IgD-negative memory B cell (primary cell): Measurements from ENCODE around the gene TANC1. TPM values are rescaled to one million over a fixed set of nuclear protein-coding genes. Genes with fewer than 3 reads are reported as not detected.
A peak's percentile ranks its signal among the peaks of the same experiment; 100 is the strongest.
"Not testable (repeated sequence)": the region's sequence is repeated elsewhere in the genome, so short reads cannot be mapped to it uniquely, and the experiment has no call there.

Experiments used
- H3K27ac Mint-ChIP-seq, 3 donors: one replicate each; pipeline ENCODE4 v1.8.0; 2020 to 2022; ENCODE audit warnings: mild to moderate bottlenecking in 3 of 3, mixed read lengths in 3 of 3, moderate library complexity in 1 of 3
- H3K27me3 Mint-ChIP-seq: one replicate; pipeline ENCODE4 v1.8.0; 2021; ENCODE audit warnings: mixed read lengths
- H3K36me3 Mint-ChIP-seq: one replicate; pipeline ENCODE4 v1.8.0; 2020; ENCODE audit warnings: mild to moderate bottlenecking, mixed read lengths
- H3K4me1 Mint-ChIP-seq, 3 donors: one replicate each; pipeline ENCODE4 v1.8.0; 2020 to 2022; ENCODE audit warnings: mixed read lengths in 3 of 3, mild to moderate bottlenecking in 1 of 3
- H3K4me3 Mint-ChIP-seq, 4 donors: one replicate each; pipeline ENCODE4 v1.8.0; 2020 to 2022; ENCODE audit warnings: mild to moderate bottlenecking in 4 of 4, mixed read lengths in 4 of 4, moderate library complexity in 3 of 4
- H3K9me3 Mint-ChIP-seq, 3 donors: one replicate each; pipeline ENCODE4 v1.8.0; 2020 to 2021; ENCODE audit warnings: mixed read lengths in 3 of 3, mild to moderate bottlenecking in 1 of 3
- polyA plus RNA-seq: library from polyadenylated mRNA; unstranded; fragments of 300-500 nt; fragmentation: Illumina TruSeq; gene quantifications from one replicate; pipeline ENCODE4 v1.2.3, GENCODE V29; 2021

The TANC1 gene
- polyA plus RNA-seq, 1 donor from 2014 or later = 0.15 TPM

GRCh38 chr2:159084384-159085370, 116.2 kb downstream of the TANC1 start:
- H3K36me3 Mint-ChIP-seq = peaks cover 3% of the 10 kb centered on the region
- H3K27me3 Mint-ChIP-seq = peaks cover 5% of the 10 kb centered on the region
- peaks cover 0 to 8% (median 0%) of the 10 kb centered on the region in 3 donors for H3K9me3 Mint-ChIP-seq
- no peak overlapping the region for H3K27ac Mint-ChIP-seq
- H3K4me1 Mint-ChIP-seq = peaks cover 5 to 21% (median 8%) of the 10 kb centered on the region in 3 donors
- no peak overlapping the region for H3K4me3 Mint-ChIP-seq

GRCh38 chr2:159086342-159086741, 117.9 kb downstream of the TANC1 start:
- H3K27ac Mint-ChIP-seq = no peak overlapping the region
- H3K27me3 Mint-ChIP-seq = no peaks in the 10 kb centered on the region
- peaks cover 3% of the 10 kb centered on the region for H3K36me3 Mint-ChIP-seq
- peaks cover 0 to 6% (median 0%) of the 10 kb centered on the region in 3 donors for H3K9me3 Mint-ChIP-seq
- H3K4me1 Mint-ChIP-seq = peaks cover 12 to 34% (median 17%) of the 10 kb centered on the region in 3 donors
- no peak overlapping the region for H3K4me3 Mint-ChIP-seq

GRCh38 chr2:159086826-159087225, 118.4 kb downstream of the TANC1 start:
- Mint-ChIP-seq H3K27ac (peak overlapping the region in 2 of 3 donors; percentile 8 to 56), H3K4me3 (no peak overlapping the region), H3K36me3 (peaks cover 3% of the 10 kb centered on the region)

GRCh38 chr2:159088906-159089305, 120.5 kb downstream of the TANC1 start:
- Mint-ChIP-seq H3K4me3 (no peak overlapping the region), H3K9me3 (peaks cover 0 to 6% (median 0%) of the 10 kb centered on the region in 3 donors), H3K27me3 (no peaks in the 10 kb centered on the region), H3K27ac (peak overlapping the region in 2 of 3 donors; percentile 17 to 35), H3K36me3 (peaks cover 3% of the 10 kb centered on the region), H3K4me1 (peaks cover 36 to 59% (median 38%) of the 10 kb centered on the region in 3 donors)

More at GRCh38 chr2:159086826-159087225, 118.4 kb downstream of the TANC1 start:
- peaks cover 0 to 6% (median 0%) of the 10 kb centered on the region in 3 donors for H3K9me3 Mint-ChIP-seq
- H3K27me3 Mint-ChIP-seq = no peaks in the 10 kb centered on the region
- peaks cover 16 to 39% (median 21%) of the 10 kb centered on the region in 3 donors for H3K4me1 Mint-ChIP-seq

- Mint-ChIP-seq H3K4me3 (peak overlapping the region in 1 of 4 donors; percentile 69), H3K4me1 (peaks cover 41 to 64% (median 43%) of the 10 kb centered on the region in 3 donors)
These were observed 121.1 kb downstream of the TANC1 start for GRCh38 chr2:159089543-159089942.

GRCh38 chr2:159090514-159091201, 122.2 kb downstream of the TANC1 start:
- Mint-ChIP-seq H3K36me3 (peaks cover 3% of the 10 kb centered on the region), H3K27ac (peak overlapping the region; percentile 54 to 89 (median 85)), H3K4me1 (peaks cover 41 to 64% (median 44%) of the 10 kb centered on the region in 3 donors), H3K27me3 (no peaks in the 10 kb centered on the region), H3K9me3 (peaks cover 0 to 2% (median 0%) of the 10 kb centered on the region in 3 donors), H3K4me3 (peak overlapping the region; percentile 22 to 88 (median 68))

More at GRCh38 chr2:159089543-159089942, 121.1 kb downstream of the TANC1 start:
- H3K36me3 Mint-ChIP-seq = peaks cover 3% of the 10 kb centered on the region
- peaks cover 0 to 6% (median 0%) of the 10 kb centered on the region in 3 donors for H3K9me3 Mint-ChIP-seq
- peak overlapping the region in 2 of 3 donors; percentile 17 to 68 for H3K27ac Mint-ChIP-seq
- H3K27me3 Mint-ChIP-seq = no peaks in the 10 kb centered on the region

GRCh38 chr2:159091381-159091780, 122.9 kb downstream of the TANC1 start:
- Mint-ChIP-seq H3K27me3 (no peaks in the 10 kb centered on the region), H3K4me3 (peak overlapping the region; percentile 18 to 88 (median 64)), H3K27ac (peak overlapping the region; percentile 20 to 72 (median 43)), H3K4me1 (peaks cover 41 to 61% (median 44%) of the 10 kb centered on the region in 3 donors), H3K9me3 (peaks cover under 1 to 3% (median 2%) of the 10 kb centered on the region in 3 donors), H3K36me3 (peaks cover 3% of the 10 kb centered on the region)

- H3K4me1 Mint-ChIP-seq = peaks cover 39 to 59% (median 43%) of the 10 kb centered on the region in 3 donors
- H3K27me3 Mint-ChIP-seq = no peaks in the 10 kb centered on the region
- peak overlapping the region; percentile 18 to 88 (median 64) for H3K4me3 Mint-ChIP-seq
- peaks cover 6% of the 10 kb centered on the region for H3K36me3 Mint-ChIP-seq
- peak overlapping the region; percentile 43 to 93 (median 72) for H3K27ac Mint-ChIP-seq
- H3K9me3 Mint-ChIP-seq = peaks cover 3 to 9% (median 7%) of the 10 kb centered on the region in 3 donors
These were observed 123.5 kb downstream of the TANC1 start for GRCh38 chr2:159091976-159092375.

GRCh38 chr2:159093497-159093896, 125.1 kb downstream of the TANC1 start:
- no peaks in the 10 kb centered on the region for H3K27me3 Mint-ChIP-seq
- H3K27ac Mint-ChIP-seq = peak overlapping the region; percentile 54 to 93 (median 93)
- peaks cover 3 to 10% (median 9%) of the 10 kb centered on the region in 3 donors for H3K9me3 Mint-ChIP-seq
- H3K4me1 Mint-ChIP-seq = peaks cover 37 to 52% (median 39%) of the 10 kb centered on the region in 3 donors
- H3K36me3 Mint-ChIP-seq = peaks cover 3% of the 10 kb centered on the region
- H3K4me3 Mint-ChIP-seq = peak overlapping the region in 1 of 4 donors; percentile 39

- Mint-ChIP-seq H3K4me3 (peak overlapping the region in 1 of 4 donors; percentile 14), H3K27ac (peak overlapping the region in 2 of 3 donors; percentile 6 to 93)
These were observed 125.8 kb downstream of the TANC1 start for GRCh38 chr2:159094173-159094737.

GRCh38 chr2:159095813-159096212, 127.4 kb downstream of the TANC1 start:
- H3K4me3 Mint-ChIP-seq = no peak overlapping the region
- H3K27me3 Mint-ChIP-seq = no peaks in the 10 kb centered on the region
- no peak overlapping the region for H3K27ac Mint-ChIP-seq
- H3K36me3 Mint-ChIP-seq = peaks cover 6% of the 10 kb centered on the region
- peaks cover 3 to 10% (median 9%) of the 10 kb centered on the region in 3 donors for H3K9me3 Mint-ChIP-seq
- peaks cover 30 to 36% (median 33%) of the 10 kb centered on the region in 3 donors for H3K4me1 Mint-ChIP-seq

More at GRCh38 chr2:159094173-159094737, 125.8 kb downstream of the TANC1 start:
- Mint-ChIP-seq H3K4me1 (peaks cover 37 to 49% (median 39%) of the 10 kb centered on the region in 3 donors), H3K9me3 (peaks cover 3 to 10% (median 9%) of the 10 kb centered on the region in 3 donors), H3K36me3 (peaks cover 3% of the 10 kb centered on the region), H3K27me3 (no peaks in the 10 kb centered on the region)

GRCh38 chr2:159096302-159096855, 127.9 kb downstream of the TANC1 start:
- H3K4me1 Mint-ChIP-seq = peaks cover 29 to 32% (median 29%) of the 10 kb centered on the region in 3 donors
- not testable (repeated sequence) for H3K4me3 Mint-ChIP-seq, H3K27me3 Mint-ChIP-seq, H3K36me3 Mint-ChIP-seq, H3K9me3 Mint-ChIP-seq, H3K27ac Mint-ChIP-seq

- Mint-ChIP-seq H3K36me3 (peaks cover 6% of the 10 kb centered on the region), H3K27me3 (no peaks in the 10 kb centered on the region), H3K27ac (peak overlapping the region in 1 of 3 donors; percentile 63), H3K9me3 (peaks cover 3 to 10% (median 9%) of the 10 kb centered on the region in 3 donors), H3K4me1 (peaks cover 24 to 27% (median 25%) of the 10 kb centered on the region in 3 donors), H3K4me3 (no peak overlapping the region)
These were observed 128.5 kb downstream of the TANC1 start for GRCh38 chr2:159096901-159097300.

GRCh38 chr2:159098361-159098760, 129.9 kb downstream of the TANC1 start:
- Mint-ChIP-seq H3K9me3 (peaks cover 3 to 10% (median 9%) of the 10 kb centered on the region in 3 donors), H3K4me1 (peaks cover 10 to 12% (median 12%) of the 10 kb centered on the region in 3 donors), H3K27ac (no peak overlapping the region), H3K4me3 (no peak overlapping the region), H3K36me3 (peaks cover 6% of the 10 kb centered on the region), H3K27me3 (no peaks in the 10 kb centered on the region)
